Neural progenitor cell (in vitro differentiated cells): ENCODE data around the gene SGTA.

Experiments
- CTCF ChIP-seq: fragments of 200-600 bp; sonication (generic); IDR thresholded peaks from 2 replicates; pipeline ENCODE4 v1.5.1; 2017; ENCODE audit warnings: antibody characterized with exemption, mild to moderate bottlenecking
- EZH2 ChIP-seq: fragments of 200-600 bp; sonication (generic); IDR thresholded peaks from 2 replicates; pipeline ENCODE4 v1.6.1; 2017; ENCODE audit warnings: antibody characterized with exemption, mild to moderate bottlenecking, moderate library complexity
- EZH2phosphoT487 ChIP-seq: fragments of 200-600 bp; sonication (generic); IDR thresholded peaks from 2 replicates; pipeline ENCODE4 v1.6.1; 2017; ENCODE audit warnings: antibody characterized with exemption

- TF ChIP-seq EZH2 (no peak), CTCF (no peak), EZH2phosphoT487 (no peak)
These were observed 13.9 kb downstream of the SGTA start for GRCh38 chr19:2769218-2769617.
